HG02798 (cell line): ENCODE data around the gene PCNT.

ENCODE experiments used
- ATAC-seq: cut with Tn5 transposase; IDR thresholded peaks from one replicate; pipeline ENCODE4 v1.9.1; 2021; ENCODE audit warnings: mild to moderate bottlenecking; ENCODE audit not compliant: unreplicated experiment, poor library complexity

The PCNT gene

GRCh38 chr21:46334351-46335140, 10.6 kb downstream of the PCNT start:
- ATAC-seq = no peak

GRCh38 chr21:46336603-46337002, 12.6 kb downstream of the PCNT start:
- ATAC-seq = no peak

GRCh38 chr21:46340998-46341397, 17.0 kb downstream of the PCNT start:
- ATAC-seq = no peak

- no peak for ATAC-seq
Measured at GRCh38 chr21:46344219-46344915, 20.4 kb downstream of the PCNT start.

GRCh38 chr21:46345861-46346260, 21.9 kb downstream of the PCNT start:
- ATAC-seq = no peak

- ATAC-seq = no peak
Measured at GRCh38 chr21:46346296-46347202, 22.6 kb downstream of the PCNT start.

- ATAC-seq = no peak
Measured at GRCh38 chr21:46347203-46347550, 23.2 kb downstream of the PCNT start.

GRCh38 chr21:46347791-46348381, 23.9 kb downstream of the PCNT start:
- ATAC-seq = no peak

GRCh38 chr21:46349134-46349760, 25.3 kb downstream of the PCNT start:
- no peak for ATAC-seq

GRCh38 chr21:46350571-46350970, 26.6 kb downstream of the PCNT start:
- ATAC-seq = no peak

GRCh38 chr21:46350981-46351380, 27.0 kb downstream of the PCNT start:
- ATAC-seq = no peak

GRCh38 chr21:46351476-46352163, 27.7 kb downstream of the PCNT start:
- no peak for ATAC-seq

- ATAC-seq = no peak
Measured at GRCh38 chr21:46352164-46352515, 28.2 kb downstream of the PCNT start.

- no peak for ATAC-seq
Measured at GRCh38 chr21:46352913-46353312, 29.0 kb downstream of the PCNT start.

GRCh38 chr21:46354046-46354445, 30.1 kb downstream of the PCNT start:
- no peak for ATAC-seq

GRCh38 chr21:46354518-46354917, 30.6 kb downstream of the PCNT start:
- ATAC-seq = no peak

- no peak for ATAC-seq
Measured at GRCh38 chr21:46355161-46356004, 31.4 kb downstream of the PCNT start.

GRCh38 chr21:46356005-46356338, 32.0 kb downstream of the PCNT start:
- no peak for ATAC-seq
